ENCODE data around the gene GMNN.
"Not testable (repeated sequence)": the region's sequence is repeated elsewhere in the genome, so short reads cannot be mapped to it uniquely, and the experiment has no call there.

The GMNN gene

DNA sequence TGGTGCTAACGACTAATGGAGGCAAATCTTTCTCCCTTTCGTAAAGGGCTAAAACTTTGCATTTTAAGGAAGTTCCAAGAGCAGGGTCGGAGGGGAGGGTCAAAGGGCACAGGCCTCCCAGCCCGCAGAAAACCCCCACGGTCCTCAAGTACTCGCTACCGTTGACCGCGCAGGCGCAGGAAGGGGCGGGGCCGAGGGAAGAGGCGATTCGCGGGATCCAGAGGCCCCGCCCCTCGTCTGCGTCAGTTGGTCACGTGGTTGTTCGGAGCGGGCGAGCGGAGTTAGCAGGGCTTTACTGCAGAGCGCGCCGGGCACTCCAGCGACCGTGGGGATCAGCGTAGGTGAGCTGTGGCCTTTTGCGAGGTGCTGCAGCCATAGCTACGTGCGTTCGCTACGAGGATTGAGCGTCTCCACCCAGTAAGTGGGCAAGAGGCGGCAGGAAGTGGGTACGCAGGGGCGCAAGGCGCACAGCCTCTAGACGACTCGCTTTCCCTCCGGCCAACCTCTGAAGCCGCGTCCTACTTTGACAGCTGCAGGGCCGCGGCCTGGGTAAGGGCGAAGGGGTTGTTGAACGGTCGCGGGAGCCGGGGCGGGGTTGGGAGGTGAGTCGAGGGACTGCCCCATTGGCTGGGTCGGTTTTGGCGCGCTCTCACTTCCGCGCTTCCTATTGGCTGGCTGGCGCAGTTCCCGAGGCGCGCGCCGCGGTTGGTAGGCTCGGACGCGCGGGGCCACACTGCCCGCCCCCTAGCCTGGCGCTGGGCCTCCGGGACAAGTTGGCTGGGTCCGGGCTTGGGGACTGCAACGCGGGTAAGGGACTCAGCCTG lies at the start of gene GMNN:
TSS of gene GMNN (plus strand) at position 242 of the 824 bp plus-strand sequence. CDS start 2,310 bp downstream, outside the sequence.
- DNase-seq (ENCODE audit: low read depth in 3 of 3, low spot score in 1 of 3): peak; percentile 90 to 99 (median 91)

DNA sequence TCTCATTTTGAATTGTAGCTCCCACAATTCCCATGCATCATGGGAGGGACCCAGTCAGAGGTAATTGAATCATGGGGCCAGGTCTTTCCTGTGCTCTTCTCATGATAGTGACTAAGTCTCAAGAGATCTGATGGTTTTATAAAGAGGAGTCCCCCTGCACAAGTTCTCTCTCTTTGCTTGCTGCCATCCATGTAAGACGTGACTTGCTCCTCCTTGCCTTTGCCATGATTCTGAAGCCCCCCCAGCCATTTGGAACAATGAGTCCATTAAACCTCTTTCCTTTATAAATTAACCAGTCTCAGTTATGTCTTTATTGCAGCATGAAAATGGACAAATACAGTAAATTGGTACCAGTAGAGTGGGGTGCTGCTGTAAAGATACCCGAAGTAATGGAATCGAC lies 44.1 kb upstream of the GMNN start:
- not testable (repeated sequence) for DNase-seq (ENCODE audit: low read depth in 3 of 3, low spot score in 1 of 3)

DNA sequence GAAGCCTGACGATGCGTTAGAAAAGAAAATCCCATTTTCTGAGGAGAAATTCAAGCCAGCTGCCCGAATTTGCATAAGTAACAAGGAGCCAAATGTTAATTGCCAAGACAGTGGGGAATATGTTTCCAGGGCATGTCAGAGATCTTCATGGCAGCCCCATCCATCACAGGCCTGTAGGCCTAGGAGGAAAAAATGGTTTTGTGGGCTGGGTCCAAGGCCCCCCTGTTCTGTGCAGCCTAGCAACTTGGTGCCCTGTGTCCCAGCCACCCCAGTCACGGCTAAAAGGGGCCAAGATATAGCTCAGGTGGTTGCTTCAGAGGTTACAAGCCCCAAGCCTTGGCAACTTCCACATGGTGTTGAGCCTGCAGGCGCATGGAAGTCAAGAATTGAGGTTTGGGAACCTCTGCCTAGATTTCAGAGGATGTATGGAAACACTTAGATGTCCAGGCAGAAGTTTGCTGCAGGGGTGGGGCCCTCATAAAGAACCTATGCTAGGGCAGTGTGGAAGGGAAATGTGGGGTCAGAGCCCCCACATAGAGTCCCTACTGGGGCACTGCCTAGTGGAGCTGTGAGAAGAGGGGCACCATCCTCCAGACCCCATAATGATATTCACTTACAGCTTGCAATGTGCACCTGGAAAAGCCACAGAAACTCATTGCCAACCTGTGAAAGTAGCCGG lies 43.1 kb upstream of the GMNN start:
- not testable (repeated sequence) for DNase-seq (ENCODE audit: low read depth in 3 of 3, low spot score in 1 of 3)

DNA sequence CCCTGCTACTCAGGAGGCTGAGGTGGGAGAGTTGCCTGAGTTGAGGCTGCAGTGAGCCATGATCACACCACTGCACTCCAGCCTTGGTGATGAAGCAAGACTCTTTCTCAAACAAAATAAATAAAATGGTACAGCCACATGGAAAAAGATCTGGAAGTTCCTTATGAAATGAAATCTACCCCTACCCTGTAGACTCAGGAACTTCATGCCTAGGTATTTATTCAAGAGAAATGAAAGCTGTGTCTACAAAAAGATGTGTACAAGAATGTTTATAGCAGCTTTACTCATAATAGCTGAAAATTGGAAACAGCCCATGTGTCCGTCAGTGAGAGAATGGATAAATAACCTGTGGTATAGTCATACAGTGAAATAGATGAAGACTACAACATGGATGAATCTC lies 40.6 kb upstream of the GMNN start:
- DNase-seq (ENCODE audit: low read depth in 3 of 3, low spot score in 1 of 3): no peak

DNA sequence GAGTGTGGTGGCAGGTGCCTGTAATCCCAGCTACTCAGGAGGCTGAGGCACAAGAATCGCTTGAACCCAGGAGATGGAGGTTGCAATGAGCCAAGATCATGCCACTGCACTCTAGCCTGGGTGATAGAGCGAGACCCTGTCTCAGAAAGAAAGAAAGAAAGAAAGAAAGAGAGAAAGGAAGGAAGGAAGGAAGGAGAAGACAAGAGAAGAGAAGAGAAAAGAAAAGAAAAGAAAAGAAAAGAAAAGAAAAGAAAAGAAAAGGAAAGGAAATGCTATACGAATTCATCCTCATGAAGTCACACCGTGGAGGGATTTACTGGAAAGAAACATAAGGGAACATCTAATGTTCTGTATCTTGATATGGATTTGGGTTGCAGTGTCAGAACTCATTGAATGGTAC lies 40.0 kb upstream of the GMNN start:
- DNase-seq (ENCODE audit: low read depth in 3 of 3, low spot score in 1 of 3): not testable (repeated sequence)

DNA sequence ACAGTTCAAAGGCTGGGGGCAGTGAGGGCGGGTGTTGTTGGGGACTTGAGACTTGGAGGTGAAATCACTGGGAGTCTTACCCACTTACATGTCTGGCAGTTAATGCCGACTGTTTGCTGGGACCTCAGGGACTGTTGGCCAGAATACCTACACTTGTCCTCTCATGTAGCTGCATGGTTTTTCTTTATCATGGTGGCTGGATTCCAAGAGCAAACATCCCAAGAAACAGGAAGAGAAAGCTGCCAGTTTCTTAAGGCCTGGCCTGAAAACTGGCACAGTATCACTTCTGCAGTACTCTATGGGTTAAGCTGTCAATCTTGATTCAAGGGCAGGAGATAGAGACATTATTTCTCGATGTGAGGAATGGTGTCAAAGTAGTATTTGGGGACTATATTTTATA lies 36.0 kb upstream of the GMNN start:
- DNase-seq (ENCODE audit: low read depth in 3 of 3, low spot score in 1 of 3): no peak

- DNase-seq (ENCODE audit: low read depth in 3 of 3, low spot score in 1 of 3): no peak
Observed at GRCh38 chr6:24740861-24741260, 33.9 kb upstream of the GMNN start.

DNA sequence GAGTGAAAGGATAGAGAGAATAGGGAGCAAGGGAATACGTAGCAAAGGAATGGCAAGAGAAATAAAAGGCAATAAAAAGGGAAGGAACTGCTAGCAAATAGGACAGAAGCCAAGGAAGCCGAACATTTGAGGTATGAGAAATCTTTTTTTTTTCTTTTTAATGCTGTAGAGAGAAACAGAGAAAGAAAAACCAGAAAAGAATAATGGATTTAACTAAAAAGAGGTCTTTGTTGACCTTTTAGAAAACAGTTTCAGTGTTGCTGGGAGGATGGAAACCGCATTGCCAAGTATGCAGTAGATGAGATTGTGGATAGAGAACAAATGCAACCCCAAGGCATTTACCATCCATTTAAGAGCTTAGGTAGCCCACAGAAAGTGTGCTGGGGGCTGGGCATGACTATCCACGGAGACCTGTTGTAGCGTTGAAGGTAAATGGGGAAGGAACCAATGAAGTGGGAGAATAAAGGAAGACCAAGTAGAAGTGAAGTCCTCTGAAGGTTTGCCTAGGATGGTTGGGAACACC lies 32.5 kb upstream of the GMNN start:
- DNase-seq (ENCODE audit: low read depth in 3 of 3, low spot score in 1 of 3): no peak

GRCh38 chr6:24743265-24743943 lies 31.3 kb upstream of the GMNN start:
- no peak for DNase-seq (ENCODE audit: low read depth in 3 of 3, low spot score in 1 of 3)

DNA sequence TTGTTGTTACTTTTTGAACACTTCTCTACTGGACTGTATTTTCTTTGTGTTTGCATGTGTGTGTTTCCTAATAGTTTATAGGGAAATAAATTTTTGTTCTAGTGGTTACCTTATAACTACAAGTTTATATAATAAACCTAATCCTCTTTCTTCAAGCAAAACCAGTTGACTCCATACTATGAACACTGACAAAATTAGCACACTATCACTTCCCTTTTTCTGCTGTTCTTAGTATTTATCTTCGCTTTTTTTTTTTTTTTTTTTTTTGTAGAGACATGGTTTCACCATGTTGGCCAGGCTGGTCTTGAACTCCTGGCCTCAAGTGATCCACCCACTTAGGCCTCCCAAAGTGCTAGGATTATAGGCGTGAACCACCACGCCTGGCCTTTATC lies 30.8 kb upstream of the GMNN start:
- no peak for DNase-seq (ENCODE audit: low read depth in 3 of 3, low spot score in 1 of 3)

- no peak for DNase-seq (ENCODE audit: low read depth in 3 of 3, low spot score in 1 of 3)
Observed at GRCh38 chr6:24744911-24745310, 29.8 kb upstream of the GMNN start.

- no peak for DNase-seq (ENCODE audit: low read depth in 3 of 3, low spot score in 1 of 3)
Observed at GRCh38 chr6:24749297-24749696, 25.4 kb upstream of the GMNN start.

- not testable (repeated sequence) for DNase-seq (ENCODE audit: low read depth in 3 of 3, low spot score in 1 of 3)
Observed at GRCh38 chr6:24750878-24751277, 23.9 kb upstream of the GMNN start.

DNA sequence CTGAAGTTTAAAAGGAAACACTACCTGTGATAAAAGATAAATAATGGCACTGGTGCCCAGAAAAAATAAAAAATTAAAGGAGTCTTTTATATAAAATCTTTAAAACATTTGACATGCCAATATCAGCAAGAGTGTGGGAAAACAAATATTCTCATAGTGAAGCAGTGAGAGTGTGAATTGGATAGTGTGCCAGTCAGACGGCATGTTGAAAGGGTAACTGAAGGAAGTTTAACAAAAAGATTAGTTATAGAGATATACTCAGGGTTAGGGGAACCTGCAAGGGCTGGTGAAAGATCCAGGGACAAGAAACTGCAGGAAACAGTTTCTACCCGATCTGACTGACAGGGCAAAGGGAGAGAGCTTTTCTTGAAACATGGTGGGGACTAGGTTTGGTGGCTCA lies 22.2 kb upstream of the GMNN start:
- DNase-seq (ENCODE audit: low read depth in 3 of 3, low spot score in 1 of 3): no peak

GRCh38 chr6:24752917-24753492 lies 21.7 kb upstream of the GMNN start:
- DNase-seq (ENCODE audit: low read depth in 3 of 3, low spot score in 1 of 3): no peak

DNA sequence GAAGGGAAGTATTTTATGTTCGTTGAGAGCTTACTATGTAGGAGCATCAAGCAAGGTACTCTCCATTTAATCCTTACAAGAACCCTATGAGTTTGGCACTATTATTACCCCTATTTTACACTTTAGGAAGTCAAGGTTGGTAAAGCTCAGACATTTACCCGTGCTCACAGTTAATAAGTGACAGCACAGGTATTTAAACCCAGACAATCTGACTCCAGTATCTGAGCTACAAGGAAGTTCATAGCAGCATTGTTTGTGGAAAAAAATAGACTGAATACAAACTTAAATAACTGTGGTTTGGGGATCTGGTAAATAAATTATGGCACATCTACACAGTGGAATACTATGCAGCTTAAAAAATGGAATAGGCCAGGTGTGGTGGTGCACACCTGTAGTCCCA lies 21.2 kb upstream of the GMNN start:
- no peak for DNase-seq (ENCODE audit: low read depth in 3 of 3, low spot score in 1 of 3)

DNA sequence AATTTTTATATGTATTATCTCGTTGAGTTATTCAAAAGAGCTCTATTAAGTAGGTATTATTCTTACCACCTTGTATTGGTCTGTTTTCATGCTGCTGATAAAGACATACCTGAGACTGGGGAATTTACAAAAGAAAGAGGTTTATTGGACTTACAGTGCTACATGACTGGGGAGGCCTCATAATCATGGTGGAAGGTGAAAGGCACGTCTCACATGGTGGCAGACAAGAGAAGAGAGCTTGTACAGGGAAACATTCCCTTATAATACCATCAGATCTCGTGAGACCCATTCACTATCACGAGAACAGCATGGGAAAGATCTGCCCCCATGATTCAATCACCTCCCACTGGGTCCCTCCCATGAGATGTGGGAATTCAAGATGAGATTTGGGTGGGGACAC lies 20.4 kb upstream of the GMNN start:
- not testable (repeated sequence) for DNase-seq (ENCODE audit: low read depth in 3 of 3, low spot score in 1 of 3)

DNA sequence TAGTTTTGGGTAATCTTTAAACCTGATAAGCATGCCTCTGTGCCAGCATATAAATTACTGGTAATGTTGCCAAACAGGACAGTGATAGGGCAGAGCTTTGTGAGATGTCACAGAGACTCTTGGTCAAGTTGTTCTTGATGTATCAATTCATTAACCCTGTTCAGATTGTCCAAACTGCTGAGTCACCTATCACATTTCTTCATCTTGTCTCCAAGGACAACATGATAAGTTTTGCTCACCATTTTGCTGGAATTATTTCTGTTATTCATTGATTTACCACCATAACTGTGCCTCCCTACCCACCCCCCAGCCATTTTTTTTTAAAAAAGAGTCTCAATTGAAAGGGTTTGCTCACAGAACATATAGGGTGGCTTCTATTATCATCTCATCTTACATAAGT lies 19.5 kb upstream of the GMNN start:
- no peak for DNase-seq (ENCODE audit: low read depth in 3 of 3, low spot score in 1 of 3)

GRCh38 chr6:24757611-24758010 lies 17.1 kb upstream of the GMNN start:
- DNase-seq (ENCODE audit: low read depth in 3 of 3, low spot score in 1 of 3): no peak

GRCh38 chr6:24759718-24760117 lies 15.0 kb upstream of the GMNN start:
- no peak for DNase-seq (ENCODE audit: low read depth in 3 of 3, low spot score in 1 of 3)

- DNase-seq (ENCODE audit: low read depth in 3 of 3, low spot score in 1 of 3): no peak
Observed at GRCh38 chr6:24760210-24760609, 14.5 kb upstream of the GMNN start.

Data from stimulated activated CD4-positive, alpha-beta T cell treated with anti-CD3 and anti-CD28 coated beads, TNF-alpha, amount 100 ng/mL, for 1 hour (primary cell).